Measurements from ENCODE around the gene TMEM150A. TPM values are rescaled to one million over a fixed set of nuclear protein-coding genes. Genes with fewer than 3 reads are reported as not detected.

The TMEM150A gene
- total RNA-seq, 2 experiments from 2014 or later = 0.92 to 1.1 TPM

DNA sequence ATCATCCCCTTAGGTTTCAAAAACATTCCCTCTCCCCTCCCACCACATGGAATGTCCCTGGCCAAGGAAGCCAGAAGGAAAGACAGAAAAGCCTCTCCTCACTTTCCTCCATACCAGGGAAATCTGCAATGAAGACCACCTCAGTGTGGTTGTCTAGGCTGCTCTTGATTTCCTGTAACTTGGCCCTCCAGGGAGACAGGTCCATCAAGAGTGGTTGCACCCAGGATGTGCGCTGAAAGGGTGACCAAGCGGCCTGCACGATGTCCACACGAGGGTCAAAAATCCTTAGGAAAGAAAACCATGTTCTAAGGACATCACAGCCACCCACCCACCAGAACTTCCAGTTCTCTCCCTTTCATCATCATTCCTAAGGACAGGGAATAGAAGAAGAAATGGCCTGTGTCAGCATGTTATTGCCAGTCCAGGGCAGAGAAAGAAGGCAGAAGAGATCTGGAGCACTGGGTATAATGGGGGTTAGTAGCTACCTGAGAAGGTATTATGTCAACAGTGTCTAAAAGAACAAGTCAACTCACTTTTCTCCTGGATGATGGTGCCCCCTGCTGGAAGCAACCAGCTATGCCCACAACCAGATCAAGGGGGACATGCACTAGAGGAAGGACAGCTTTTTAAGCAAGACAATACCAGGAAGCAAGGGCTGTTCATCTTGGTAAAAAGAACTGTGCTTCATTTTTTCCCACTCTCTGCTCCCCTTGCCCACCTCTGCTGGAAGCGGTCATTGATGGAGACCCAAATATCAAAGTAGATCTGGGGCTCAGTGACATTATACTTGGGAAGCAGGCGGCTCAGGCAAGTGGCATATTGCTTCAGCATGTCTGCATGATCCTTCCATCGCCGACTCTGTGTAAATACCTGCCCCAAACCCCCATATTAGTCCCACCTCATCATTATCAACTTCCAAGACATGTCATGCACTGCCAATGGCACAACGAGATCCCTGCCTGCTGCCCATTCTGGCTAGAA is 50.5 kb downstream of the TMEM150A start:
- no peak overlapping the region for H3K4me3 ChIP-seq (ENCODE audit: low read depth, low read length, poor library complexity, severe bottlenecking)
- peaks cover 81% of the 10 kb centered on the region for H3K36me3 ChIP-seq (ENCODE audit: insufficient read depth, low read length)
- TF ChIP-seq, protein P1, sequence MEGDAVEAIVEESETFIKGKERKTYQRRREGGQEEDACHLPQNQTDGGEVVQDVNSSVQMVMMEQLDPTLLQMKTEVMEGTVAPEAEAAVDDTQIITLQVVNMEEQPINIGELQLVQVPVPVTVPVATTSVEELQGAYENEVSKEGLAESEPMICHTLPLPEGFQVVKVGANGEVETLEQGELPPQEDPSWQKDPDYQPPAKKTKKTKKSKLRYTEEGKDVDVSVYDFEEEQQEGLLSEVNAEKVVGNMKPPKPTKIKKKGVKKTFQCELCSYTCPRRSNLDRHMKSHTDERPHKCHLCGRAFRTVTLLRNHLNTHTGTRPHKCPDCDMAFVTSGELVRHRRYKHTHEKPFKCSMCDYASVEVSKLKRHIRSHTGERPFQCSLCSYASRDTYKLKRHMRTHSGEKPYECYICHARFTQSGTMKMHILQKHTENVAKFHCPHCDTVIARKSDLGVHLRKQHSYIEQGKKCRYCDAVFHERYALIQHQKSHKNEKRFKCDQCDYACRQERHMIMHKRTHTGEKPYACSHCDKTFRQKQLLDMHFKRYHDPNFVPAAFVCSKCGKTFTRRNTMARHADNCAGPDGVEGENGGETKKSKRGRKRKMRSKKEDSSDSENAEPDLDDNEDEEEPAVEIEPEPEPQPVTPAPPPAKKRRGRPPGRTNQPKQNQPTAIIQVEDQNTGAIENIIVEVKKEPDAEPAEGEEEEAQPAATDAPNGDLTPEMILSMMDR (conservative IDR thresholded peaks at IDR 0.05; ENCODE audit: low read length) = peak; percentile 96
- TF ChIP-seq EZH2phosphoT487 (IDR thresholded peaks at IDR 0.05; ENCODE audit: borderline replicate concordance, low read depth, low read length) = no peak

DNA sequence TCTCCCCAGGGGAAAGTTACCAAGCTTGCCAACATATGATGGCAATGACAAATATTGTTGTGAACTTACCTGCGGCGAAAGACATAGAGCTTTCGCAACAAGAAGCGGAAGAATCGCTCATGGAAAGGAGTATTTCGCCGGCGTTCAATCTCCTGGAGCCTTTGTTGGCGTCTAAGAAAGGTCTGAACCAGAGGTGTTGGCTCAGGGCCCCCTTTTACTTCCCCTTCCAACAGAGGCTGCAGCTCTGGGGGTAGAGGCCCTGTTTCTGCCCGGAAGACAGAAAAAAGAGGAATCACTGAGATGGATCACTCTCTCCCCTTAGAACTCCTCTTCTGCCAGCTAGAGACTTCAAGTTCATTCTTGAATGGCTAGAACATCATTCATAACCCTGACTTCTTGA is 52.0 kb downstream of the TMEM150A start:
- no peaks in the 10 kb centered on the region for H3K9me2 ChIP-seq (ENCODE audit: insufficient read depth, low read length)
- no TSS peak for BruUV-seq (replicated peaks)
- H4K20me1 ChIP-seq (ENCODE audit: insufficient read depth, low read length) = no peaks in the 10 kb centered on the region; the same call in 1 of the 2 replicates
- H3K9me3 ChIP-seq (ENCODE audit: low read length) = no peaks in the 10 kb centered on the region
- POLR2A ChIA-PET = interaction anchor here (2.1 to 5.3 kb wide), 4 partner anchors 8 to 131 kb away, joined by 7 to 48 read pairs (median 10); partner anchors contain the start of genes GGCX, MAT2A and SH2D6
- no peak overlapping the region for H3K27ac ChIP-seq (ENCODE audit: low read depth, low read length, poor library complexity, severe bottlenecking)
- no peak overlapping the region for H3K4me2 ChIP-seq (ENCODE audit: low read length)
- intact Hi-C loops (cut with micrococcal nuclease; ENCODE audit: unreplicated experiment) = no loop called here
- DNase-seq (ENCODE audit: low spot score) = no peak
- H3K4me1 ChIP-seq (ENCODE audit: insufficient read depth, low read length, poor library complexity, severe bottlenecking) = no peaks in the 10 kb centered on the region
- H3K4me3 ChIP-seq (ENCODE audit: low read depth, low read length, poor library complexity, severe bottlenecking) = no peak overlapping the region
- H3K36me3 ChIP-seq (ENCODE audit: insufficient read depth, low read length) = peaks cover 83% of the 10 kb centered on the region
- H2AFZ ChIP-seq (ENCODE audit: low read length) = no peak overlapping the region
- no peak for TF ChIP-seq EZH2phosphoT487 (IDR thresholded peaks at IDR 0.05; ENCODE audit: borderline replicate concordance, low read depth, low read length)
- TF ChIP-seq, protein P1 (conservative IDR thresholded peaks at IDR 0.05; ENCODE audit: low read length) = no peak
- H3K79me2 ChIP-seq (ENCODE audit: insufficient read depth, low read depth, low read length) = no peaks in the 10 kb centered on the region
- CTCF ChIA-PET (ENCODE audit: unreplicated experiment) = interaction anchor here (0.6 to 2.7 kb wide), 2 partner anchors 113 to 131 kb away, joined by 4 to 7 read pairs; no protein-coding TSS in a partner anchor

More for the DNA sequence above, 50.5 kb downstream of the TMEM150A start:
- no peaks in the 10 kb centered on the region for H3K9me2 ChIP-seq (ENCODE audit: insufficient read depth, low read length)
- no TSS peak for BruUV-seq (replicated peaks)
- no peak overlapping the region for H3K27ac ChIP-seq (ENCODE audit: low read depth, low read length, poor library complexity, severe bottlenecking)
- CTCF ChIA-PET (ENCODE audit: unreplicated experiment) = interaction anchor here (1.0 to 1.9 kb wide), 4 partner anchors 9 to 133 kb away, joined by 3 to 8 read pairs (median 5); partner anchors contain the start of gene SH2D6
- POLR2A ChIA-PET = interaction anchor here (0.9 to 5.3 kb wide), 4 partner anchors 9 to 133 kb away, joined by 4 to 48 read pairs (median 10); partner anchors contain the start of genes GGCX, MAT2A and SH2D6
- intact Hi-C loops (cut with micrococcal nuclease; ENCODE audit: unreplicated experiment) = loop anchor here (1.0 kb wide), 2 partner anchors 132 to 161 kb away; no protein-coding TSS in a partner anchor
- H4K20me1 ChIP-seq (ENCODE audit: insufficient read depth, low read length) = no peaks in the 10 kb centered on the region
- H3K4me1 ChIP-seq (ENCODE audit: insufficient read depth, low read length, poor library complexity, severe bottlenecking) = no peaks in the 10 kb centered on the region
- H3K4me2 ChIP-seq (ENCODE audit: low read length) = no peak overlapping the region
- peak; percentile 83 for DNase-seq (ENCODE audit: low spot score)
- H2AFZ ChIP-seq (ENCODE audit: low read length) = no peak overlapping the region
- H3K79me2 ChIP-seq (ENCODE audit: insufficient read depth, low read depth, low read length) = no peaks in the 10 kb centered on the region
- H3K9me3 ChIP-seq (ENCODE audit: low read length) = no peaks in the 10 kb centered on the region

Data from OCI-LY7 (cell line).